ENCODE measurements around the gene ACO1. TPM values are rescaled to one million over a fixed set of nuclear protein-coding genes. Genes with fewer than 3 reads are reported as not detected.

The ACO1 gene
- total RNA-seq, 1 experiment from 2014 or later, result 29.6 TPM

- intact Hi-C loops (cut with micrococcal nuclease; ENCODE audit: unreplicated experiment), result no loop called here
- no peaks in the 10 kb centered on the region for H3K27me3 Mint-ChIP-seq (ENCODE audit: unreplicated experiment)
- H3K27ac Mint-ChIP-seq (ENCODE audit: unreplicated experiment), result no peak overlapping the region
Observed at GRCh38 chr9:32454280-32454679, 69.8 kb downstream of the ACO1 start.

GRCh38 chr9:32455738-32456137, 71.3 kb downstream of the ACO1 start:
- H3K27me3 Mint-ChIP-seq (ENCODE audit: unreplicated experiment), result no peaks in the 10 kb centered on the region
- H3K27ac Mint-ChIP-seq (ENCODE audit: unreplicated experiment), result no peak overlapping the region
- H3K9me3 Mint-ChIP-seq (ENCODE audit: low read depth, unreplicated experiment), result no peaks in the 10 kb centered on the region
- H3K4me3 Mint-ChIP-seq (ENCODE audit: low read depth, unreplicated experiment), result no peak overlapping the region
- no peak for DNase-seq
- intact Hi-C loops (cut with micrococcal nuclease; ENCODE audit: unreplicated experiment), result no loop called here
- TF ChIP-seq CTCF (IDR thresholded peaks at IDR 0.05; ENCODE audit: unreplicated experiment), result no peak
- CTCF ChIA-PET, result no interaction called here
- no peaks in the 10 kb centered on the region for H3K4me1 Mint-ChIP-seq (ENCODE audit: low read depth, unreplicated experiment)
- peaks cover 27% of the 10 kb centered on the region for H3K36me3 Mint-ChIP-seq (ENCODE audit: insufficient read depth, unreplicated experiment)
- no TSS peak for BruUV-seq (replicated peaks)

More at GRCh38 chr9:32454280-32454679, 69.8 kb downstream of the ACO1 start:
- CTCF ChIA-PET, result no interaction called here
- no peak for TF ChIP-seq CTCF (IDR thresholded peaks at IDR 0.05; ENCODE audit: unreplicated experiment)
- H3K4me3 Mint-ChIP-seq (ENCODE audit: low read depth, unreplicated experiment), result no peak overlapping the region
- H3K4me1 Mint-ChIP-seq (ENCODE audit: low read depth, unreplicated experiment), result no peaks in the 10 kb centered on the region
- no peak for DNase-seq
- no TSS peak for BruUV-seq (replicated peaks)
- H3K9me3 Mint-ChIP-seq (ENCODE audit: low read depth, unreplicated experiment), result no peaks in the 10 kb centered on the region
- peaks cover 18% of the 10 kb centered on the region for H3K36me3 Mint-ChIP-seq (ENCODE audit: insufficient read depth, unreplicated experiment)

- BruUV-seq (replicated peaks), result no TSS peak
- H3K4me1 Mint-ChIP-seq (ENCODE audit: low read depth, unreplicated experiment), result no peaks in the 10 kb centered on the region
- intact Hi-C loops (cut with micrococcal nuclease; ENCODE audit: unreplicated experiment), result no loop called here
- no peaks in the 10 kb centered on the region for H3K27me3 Mint-ChIP-seq (ENCODE audit: unreplicated experiment)
- TF ChIP-seq CTCF (IDR thresholded peaks at IDR 0.05; ENCODE audit: unreplicated experiment), result no peak
- DNase-seq, result no peak
- CTCF ChIA-PET, result no interaction called here
- no peaks in the 10 kb centered on the region for H3K9me3 Mint-ChIP-seq (ENCODE audit: low read depth, unreplicated experiment)
- no peak overlapping the region for H3K4me3 Mint-ChIP-seq (ENCODE audit: low read depth, unreplicated experiment)
- H3K27ac Mint-ChIP-seq (ENCODE audit: unreplicated experiment), result no peak overlapping the region
- H3K36me3 Mint-ChIP-seq (ENCODE audit: insufficient read depth, unreplicated experiment), result peaks cover 31% of the 10 kb centered on the region
Observed at GRCh38 chr9:32456564-32456963, 72.1 kb downstream of the ACO1 start.

- no peak overlapping the region for H3K4me3 Mint-ChIP-seq (ENCODE audit: low read depth, unreplicated experiment)
- intact Hi-C loops (cut with micrococcal nuclease; ENCODE audit: unreplicated experiment), result no loop called here
- no peak for DNase-seq
- no peaks in the 10 kb centered on the region for H3K4me1 Mint-ChIP-seq (ENCODE audit: low read depth, unreplicated experiment)
- CTCF ChIA-PET, result no interaction called here
- TF ChIP-seq CTCF (IDR thresholded peaks at IDR 0.05; ENCODE audit: unreplicated experiment), result no peak
- peaks cover 26% of the 10 kb centered on the region for H3K36me3 Mint-ChIP-seq (ENCODE audit: insufficient read depth, unreplicated experiment)
- H3K27me3 Mint-ChIP-seq (ENCODE audit: unreplicated experiment), result no peaks in the 10 kb centered on the region
- H3K9me3 Mint-ChIP-seq (ENCODE audit: low read depth, unreplicated experiment), result no peaks in the 10 kb centered on the region
- no peak overlapping the region for H3K27ac Mint-ChIP-seq (ENCODE audit: unreplicated experiment)
- no TSS peak for BruUV-seq (replicated peaks)
Observed at GRCh38 chr9:32463500-32464293, 79.3 kb downstream of the ACO1 start.
